Activated CD4-positive, alpha-beta T cell treated with anti-CD3 and anti-CD28 coated beads, Interleukin-2, amount 50 U/mL, for 16 hours (primary cell): ENCODE results near the gene LYPD8.
"Not testable (repeated sequence)": the region's sequence is repeated elsewhere in the genome, so short reads cannot be mapped to it uniquely, and the experiment has no call there.

Experiments
- DNase-seq: peaks from one replicate; pipeline ENCODE4 v3.0.0-alpha.2; 2020

LYPD8 gene, protein sequence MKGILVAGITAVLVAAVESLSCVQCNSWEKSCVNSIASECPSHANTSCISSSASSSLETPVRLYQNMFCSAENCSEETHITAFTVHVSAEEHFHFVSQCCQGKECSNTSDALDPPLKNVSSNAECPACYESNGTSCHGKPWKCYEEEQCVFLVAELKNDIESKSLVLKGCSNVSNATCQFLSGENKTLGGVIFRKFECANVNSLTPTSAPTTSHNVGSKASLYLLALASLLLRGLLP

DNA sequence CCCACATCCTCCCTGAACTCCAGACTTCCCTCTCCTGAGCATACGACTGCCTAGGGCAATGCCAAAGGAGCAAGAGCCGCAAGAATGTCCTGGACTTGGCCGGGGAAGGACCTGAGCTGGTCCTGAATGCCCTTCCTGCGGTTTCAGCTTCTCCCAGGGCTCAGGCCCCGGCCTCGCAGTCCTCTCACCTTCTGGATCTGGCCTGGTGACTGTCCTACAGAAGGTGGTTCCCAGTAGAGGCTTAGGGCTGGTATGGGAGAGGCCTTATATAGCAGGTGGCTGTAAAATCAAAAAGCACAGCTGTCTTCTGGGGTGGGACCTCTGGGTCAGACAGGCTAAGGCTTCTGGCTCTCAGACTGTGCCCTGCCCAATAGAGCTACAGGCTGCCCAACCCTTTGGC lies at the start of gene LYPD8:
Gene LYPD8 (minus strand): TSS at position 243 of the 400 bp plus-strand sequence. CDS start 4,678 bp downstream, outside the sequence.
- DNase-seq: no peak

DNA sequence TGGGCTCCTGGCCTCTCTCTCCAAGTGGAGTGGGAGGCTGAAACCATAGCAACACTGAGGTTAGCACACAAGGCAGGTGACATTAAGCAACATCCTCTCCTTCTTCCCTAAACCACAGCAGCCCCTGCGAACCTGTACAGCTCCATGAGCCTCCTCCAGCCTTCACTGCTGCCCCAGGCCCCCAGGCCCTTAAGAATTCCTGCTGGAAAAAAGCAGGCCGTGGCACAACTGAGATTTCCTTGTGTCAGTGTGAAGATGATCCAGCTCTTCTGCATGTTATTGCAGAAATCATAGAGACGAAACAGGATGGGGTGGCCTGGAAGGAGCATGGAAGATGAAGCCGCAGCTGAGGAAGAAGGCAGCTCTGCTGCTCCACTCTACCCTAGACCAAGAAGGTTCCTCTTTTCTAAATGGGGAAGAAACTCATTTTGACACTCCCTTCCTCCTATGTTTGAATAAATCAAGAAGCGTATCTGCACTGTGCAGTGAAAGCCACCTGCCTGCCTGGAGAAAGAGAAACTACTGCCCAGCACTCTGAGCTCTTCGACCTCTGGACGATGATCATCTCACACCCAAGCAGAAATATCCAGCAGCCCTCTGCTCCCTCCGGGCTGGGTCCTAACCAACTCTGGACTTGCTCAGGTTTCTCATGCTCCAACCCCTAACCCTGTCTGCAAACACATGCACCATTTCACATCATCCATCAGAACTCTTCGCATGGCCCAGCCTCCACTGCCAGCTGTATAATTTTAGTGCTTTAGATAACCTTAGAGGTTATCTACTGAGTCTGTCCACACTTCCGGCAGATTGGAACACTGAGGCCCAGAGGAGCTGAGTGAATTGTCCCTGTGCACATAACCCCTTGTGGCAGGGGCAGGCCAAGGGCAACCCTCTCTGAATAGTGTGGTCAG lies 49.5 kb upstream of the LYPD8 start:
- no peak for DNase-seq

DNA sequence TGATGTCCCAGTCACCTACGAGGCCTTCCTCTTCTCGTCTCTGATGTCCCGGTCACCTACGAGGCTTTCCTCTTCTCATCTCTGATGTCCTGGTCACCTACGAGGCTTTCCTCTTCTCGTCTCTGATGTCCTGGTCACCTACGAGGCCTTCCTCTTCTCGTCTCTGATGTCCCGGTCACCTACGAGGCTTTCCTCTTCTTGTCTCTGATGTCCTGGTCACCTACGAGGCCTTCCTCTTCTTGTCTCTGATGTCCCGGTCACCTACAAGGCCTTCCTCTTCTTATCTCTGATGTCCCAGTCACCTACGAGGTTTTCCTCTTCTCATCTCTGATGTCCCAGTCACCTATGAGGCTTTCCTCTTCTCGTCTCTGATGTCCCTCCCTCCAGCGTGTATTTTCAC lies 47.9 kb upstream of the LYPD8 start:
- DNase-seq: not testable (repeated sequence)

DNA sequence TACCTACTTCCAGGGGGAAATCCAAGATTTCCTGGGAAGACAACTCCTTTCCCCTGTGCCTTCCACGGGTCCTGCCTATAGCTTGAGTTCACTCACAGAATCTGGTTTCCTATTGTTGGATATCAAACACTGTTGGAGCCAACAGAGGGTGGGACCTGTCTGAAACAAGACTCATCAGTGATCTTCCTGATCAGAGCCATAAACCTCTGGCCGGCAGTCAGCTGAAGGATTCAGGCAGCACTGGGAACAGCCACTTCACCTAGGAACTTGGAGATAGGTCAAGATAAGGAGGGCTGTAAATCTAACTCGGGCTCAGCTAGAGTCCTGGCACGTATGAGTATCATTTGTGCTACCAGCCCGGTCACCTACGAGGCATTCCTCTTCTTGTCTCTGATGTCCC lies 46.9 kb upstream of the LYPD8 start:
- DNase-seq: no peak

DNA sequence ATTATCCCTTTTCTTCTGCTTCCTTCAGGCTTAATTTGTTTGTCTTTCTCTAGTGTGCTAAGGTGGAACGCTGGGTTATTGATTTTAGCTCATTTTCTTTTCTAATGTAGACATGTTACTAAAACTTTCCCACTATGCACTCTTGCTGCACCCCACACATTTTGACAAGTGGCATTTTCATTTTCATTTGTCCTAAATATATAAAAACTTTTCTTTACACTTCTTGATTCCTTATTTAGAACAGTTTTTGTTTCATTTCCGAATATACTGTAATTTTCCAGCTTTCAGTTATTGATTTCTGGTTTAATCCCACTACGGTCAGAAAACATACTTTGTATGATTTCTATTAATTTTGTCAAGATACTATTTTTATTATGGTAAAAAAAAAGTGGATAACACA lies 44.9 kb upstream of the LYPD8 start:
- DNase-seq: no peak

DNA sequence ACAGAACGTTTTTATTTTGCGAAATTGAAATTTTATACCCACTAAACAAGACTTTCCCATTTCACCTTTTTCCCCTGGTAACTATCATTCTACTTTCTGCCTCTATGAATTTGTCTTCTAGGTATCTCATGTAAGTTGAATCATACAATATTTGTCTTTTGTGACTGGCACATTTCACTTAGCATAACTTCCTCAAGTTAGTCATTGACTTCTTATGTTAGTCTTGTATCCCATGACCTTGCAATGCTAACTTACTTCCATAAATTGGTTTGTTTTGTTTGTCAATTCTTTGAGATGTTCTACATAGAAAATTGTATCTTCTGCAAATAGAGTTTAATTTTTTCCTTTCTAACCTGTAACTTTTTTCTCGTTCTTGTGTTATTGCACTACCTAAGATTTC lies 43.2 kb upstream of the LYPD8 start:
- DNase-seq: no peak

DNA sequence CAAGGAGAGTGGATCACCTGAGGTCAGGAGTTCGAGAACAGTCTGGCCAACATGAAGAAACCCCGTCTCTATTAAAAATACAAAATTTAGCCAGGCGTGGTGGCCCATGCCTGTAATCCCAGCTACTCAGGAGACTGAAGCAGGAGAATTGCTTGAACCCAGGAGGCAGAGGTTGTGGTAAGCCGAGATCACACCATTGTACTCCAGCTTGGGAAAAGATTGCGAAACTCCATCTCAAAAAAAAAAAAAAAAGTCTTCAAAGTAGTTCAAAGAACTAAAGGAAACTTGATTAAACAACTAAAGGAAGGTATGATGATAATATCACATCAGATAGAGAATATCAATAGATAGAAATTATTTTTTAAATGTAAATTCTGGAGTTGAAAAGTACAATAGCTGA lies 39.1 kb upstream of the LYPD8 start:
- not testable (repeated sequence) for DNase-seq

DNA sequence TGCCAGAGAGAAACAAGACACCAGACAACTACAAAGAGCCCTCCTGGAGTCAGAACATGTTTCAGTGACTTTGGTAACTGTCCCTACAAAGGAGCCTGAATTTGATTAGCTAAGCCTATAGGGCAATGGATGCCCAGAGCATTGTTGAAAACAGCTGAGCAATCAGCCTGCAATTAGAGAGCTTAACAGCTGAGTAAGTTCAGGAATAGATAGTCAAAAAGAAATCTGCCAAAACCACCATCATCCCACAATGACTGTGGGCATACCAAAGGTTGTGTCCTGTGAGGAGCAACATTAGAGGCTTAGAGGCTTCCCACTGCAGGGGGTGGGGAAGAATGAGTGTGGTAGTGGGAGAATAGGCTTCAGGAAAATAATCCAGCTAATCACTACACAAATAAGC lies 38.0 kb upstream of the LYPD8 start:
- DNase-seq: peak; percentile 90

DNA sequence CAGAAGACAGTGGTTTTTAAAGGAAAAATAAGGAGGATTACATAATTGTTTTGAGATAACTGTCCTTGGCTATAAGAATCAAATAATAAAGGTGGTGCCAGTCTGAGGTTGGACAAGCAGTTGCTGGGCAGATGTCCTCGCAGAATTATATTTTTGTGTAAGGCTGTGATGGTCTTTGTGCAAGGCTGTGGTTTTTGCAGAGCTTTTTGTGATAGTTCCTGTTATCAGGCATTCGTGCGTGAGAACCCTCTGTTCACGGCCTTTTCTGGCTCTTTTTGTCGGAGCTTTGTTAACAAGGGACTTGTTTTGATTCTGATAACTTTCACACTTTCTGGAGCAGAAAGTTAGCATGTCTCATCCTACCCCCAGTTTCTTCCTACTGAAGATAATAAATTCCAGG lies 36.8 kb upstream of the LYPD8 start:
- DNase-seq: no peak

DNA sequence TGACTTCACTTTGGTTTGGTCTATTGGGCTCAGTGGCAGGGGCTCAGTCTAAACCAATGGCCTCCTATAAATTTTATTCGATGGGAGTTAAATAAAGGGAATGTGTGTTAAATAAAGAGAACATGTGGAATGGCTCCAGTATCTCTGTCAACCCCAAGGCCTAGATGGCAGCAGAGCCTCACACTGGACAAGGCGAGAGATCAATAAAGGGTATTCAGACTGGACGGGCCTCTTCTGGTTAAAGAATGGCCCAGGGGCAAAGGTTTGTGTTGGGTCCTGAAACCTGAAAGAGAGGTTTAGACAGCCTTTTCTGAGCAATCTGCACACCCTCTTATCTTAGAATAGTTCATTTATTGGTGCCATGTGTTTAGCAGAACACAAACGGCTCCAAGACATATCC lies 35.5 kb upstream of the LYPD8 start:
- DNase-seq: no peak

DNA sequence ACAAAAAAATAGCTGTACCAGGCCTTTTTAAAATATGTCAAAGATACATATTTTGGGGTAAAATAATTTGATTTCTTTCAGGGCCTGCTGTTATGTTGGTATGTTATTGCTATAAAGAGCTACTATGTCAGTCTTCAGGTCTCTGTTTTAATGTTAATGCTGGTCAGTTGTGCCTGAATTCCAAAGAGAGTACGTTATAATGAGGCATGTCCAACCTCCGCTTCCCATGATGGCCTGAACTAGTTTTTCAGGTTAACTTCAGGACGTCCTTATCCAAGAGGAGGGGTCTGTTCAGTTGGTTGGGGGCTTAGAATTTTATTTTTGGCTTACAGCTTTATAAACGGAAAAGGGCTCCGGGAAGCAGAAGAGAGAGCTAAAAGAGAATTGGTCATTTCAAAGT lies 34.9 kb upstream of the LYPD8 start:
- DNase-seq: no peak

DNA sequence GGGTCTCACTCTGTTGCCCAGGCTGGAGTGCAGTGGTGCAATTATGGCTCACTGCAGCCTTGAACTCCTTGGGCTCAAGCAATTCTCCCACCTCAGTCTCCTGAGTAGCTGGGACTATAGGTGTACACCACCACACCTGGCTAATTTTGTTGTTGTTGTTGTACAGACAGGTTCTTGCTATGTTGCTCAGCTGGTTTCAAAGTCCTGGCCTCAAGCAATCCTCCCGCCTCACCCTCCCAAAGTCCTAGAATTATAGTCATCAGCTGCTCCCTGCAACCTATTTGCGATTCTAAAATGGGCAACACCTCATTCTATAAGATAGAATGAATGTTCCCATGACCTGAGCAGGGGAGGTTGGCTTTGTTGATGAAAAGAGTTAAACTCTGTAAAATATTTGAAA lies 33.8 kb upstream of the LYPD8 start:
- DNase-seq: not testable (repeated sequence)

DNA sequence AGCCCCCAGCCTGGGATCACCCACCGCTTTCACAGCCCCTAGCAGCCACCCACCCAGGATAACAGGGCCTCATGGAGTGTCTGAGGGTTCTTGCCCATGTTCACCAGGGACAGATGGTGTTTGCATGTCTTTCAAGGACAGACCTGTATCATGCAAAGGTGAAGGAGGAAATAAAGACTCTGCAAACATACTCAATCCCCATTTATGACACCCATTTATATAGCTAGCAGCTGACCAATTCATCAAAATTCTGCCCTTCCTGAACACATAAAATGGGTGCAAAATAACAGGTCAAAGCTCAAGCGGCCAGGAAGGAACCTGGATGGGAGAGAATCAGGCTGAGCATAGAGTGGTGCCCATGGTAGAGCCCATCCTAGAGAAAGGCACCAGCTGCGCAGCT lies 32.8 kb upstream of the LYPD8 start:
- DNase-seq: no peak

DNA sequence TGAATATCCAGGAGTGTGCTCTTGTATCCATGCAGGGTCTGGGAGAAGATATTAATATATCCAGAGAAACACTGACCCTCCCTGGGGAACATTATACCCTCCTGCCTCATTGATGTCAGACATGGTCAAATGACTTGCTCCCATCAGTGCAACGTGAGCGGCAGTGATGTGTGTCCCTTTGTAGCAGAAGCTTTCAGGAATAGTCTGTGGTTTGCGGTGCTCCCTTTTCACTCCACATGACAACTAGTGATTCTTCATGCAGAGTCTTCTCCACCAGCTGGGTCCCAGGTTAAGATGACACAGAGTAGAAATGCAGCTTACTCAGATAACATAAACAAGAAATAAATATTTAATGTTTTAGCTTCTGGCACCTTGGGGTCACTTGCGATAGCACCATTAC lies 31.9 kb upstream of the LYPD8 start:
- DNase-seq: no peak

DNA sequence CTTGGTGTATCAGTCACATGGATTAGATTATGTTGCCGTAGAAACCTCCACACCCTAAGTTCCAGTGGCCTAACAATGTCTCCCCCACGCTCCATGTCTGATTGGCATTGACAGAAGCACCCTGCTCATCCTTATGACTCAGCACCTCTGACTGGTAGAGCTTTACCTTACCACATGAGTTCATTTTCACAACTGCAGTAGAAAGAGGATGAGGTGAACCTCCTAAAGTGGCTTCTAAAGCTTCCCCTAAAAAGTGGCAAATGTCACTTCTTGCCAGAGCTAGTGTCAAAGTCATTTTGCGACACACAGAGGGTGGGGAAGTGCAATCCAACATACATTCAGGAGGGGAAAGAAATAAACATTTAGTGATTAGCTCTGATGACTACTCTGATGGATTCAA lies 30.6 kb upstream of the LYPD8 start:
- peak; percentile 63 for DNase-seq

DNA sequence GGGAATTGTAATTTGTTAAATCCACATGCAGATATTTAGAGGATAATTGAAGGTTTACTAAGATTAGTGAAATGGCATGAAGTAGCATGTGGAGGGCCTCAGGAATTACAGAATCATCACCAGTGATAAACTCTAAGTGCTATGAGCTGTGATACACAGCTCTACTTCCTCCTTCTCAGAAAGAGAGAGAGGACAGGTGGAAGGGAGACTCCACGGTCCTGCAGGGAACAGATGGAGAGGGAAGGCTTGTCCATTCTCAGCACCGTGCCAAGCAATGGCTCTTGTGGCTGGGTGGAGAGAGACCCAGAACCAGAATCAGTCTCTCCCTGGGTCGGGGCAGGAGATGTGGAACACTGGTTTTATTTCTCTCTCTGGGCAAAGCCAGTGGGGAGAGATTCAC lies 27.8 kb upstream of the LYPD8 start:
- DNase-seq: no peak

DNA sequence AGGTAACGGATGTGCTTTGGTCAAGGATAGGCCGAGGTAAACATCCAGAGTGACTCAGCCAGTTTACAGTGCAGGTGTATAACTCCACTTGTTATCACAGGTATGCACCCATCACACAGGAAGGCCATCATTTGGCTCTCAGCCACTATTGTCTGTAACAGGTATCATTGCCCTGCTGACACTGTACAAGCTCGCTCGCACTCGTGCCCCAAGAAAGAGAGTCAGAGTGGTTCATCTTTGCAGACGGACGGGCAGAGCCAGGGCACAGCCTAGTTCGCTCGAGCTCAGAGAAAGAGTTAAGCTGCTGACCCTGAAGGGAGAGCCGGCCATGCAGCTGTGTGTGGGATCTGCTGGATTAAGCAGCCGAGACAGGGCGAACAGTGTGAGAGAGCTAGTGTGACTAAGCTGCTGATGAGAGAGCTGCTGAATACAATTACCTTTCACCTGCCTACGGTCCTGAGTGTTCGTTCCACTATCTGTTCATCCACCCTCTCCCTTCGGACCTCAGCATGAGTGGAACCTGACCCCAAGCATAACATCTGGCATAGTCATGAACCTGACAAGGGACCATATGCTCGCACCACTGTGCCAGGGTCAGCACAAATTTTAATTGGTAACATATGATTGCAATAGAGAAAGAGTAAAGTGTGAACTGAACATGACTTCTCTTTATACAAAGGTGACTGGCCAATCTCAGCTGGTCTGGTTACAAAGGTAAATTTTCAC lies 27.0 kb upstream of the LYPD8 start:
- DNase-seq: no peak

DNA sequence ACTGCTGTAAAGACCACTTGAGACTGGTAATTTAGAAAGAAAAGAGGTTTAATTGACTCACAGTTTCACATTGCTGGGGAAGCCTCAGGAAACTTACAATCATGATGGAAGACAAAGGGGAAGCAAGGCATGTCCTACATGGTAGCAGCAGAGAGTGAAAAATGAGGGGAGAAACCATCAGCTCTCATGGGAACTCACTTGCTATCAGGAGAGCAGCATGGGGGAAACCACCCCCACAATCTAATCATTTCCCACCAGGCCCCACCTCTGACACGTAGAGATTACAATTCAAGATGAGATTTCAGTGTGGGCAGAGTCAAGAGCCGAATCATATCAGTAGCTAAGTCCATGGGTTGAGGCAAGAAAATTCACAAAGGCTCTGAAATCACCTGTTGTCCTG lies 23.8 kb upstream of the LYPD8 start:
- DNase-seq: no peak

DNA sequence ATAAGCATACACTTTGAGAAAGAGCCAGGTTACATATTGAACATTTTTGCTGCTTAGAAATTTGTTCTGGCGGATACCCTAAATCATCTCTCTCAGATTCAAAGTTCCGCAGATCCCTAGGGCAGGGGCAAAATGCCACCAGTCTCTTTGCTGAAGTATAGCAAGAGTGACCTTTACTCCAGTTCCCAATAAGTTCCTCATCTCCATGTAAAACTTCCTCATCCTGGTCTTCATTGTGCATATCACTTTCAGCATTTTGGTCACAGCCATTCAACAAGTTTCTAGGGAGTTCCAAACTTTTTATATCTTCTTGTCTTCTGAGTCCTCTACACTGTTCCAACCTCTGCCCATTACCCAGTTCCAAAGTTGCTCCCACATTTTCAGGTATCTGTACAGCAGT lies 23.3 kb upstream of the LYPD8 start:
- DNase-seq: no peak

DNA sequence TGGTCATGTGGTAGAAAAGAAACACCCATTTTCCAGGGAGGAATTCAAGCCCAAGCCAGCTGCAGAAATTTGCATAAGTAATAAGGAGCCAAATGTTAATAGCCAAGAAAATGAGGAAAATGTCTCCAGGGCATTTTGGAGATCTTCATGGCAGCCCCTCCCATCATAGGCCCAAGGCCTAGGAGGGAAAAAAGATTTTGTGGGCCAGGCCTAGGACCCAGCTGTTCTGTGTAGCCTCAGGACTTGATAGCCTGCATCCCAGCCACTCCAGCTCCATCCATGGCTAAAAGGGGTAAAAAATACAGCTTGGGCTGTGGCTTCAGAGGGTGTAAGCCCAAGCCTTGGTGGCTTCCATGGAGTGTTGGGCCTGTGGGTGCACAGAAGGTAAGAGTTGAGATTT lies 21.4 kb upstream of the LYPD8 start:
- DNase-seq: no peak

DNA sequence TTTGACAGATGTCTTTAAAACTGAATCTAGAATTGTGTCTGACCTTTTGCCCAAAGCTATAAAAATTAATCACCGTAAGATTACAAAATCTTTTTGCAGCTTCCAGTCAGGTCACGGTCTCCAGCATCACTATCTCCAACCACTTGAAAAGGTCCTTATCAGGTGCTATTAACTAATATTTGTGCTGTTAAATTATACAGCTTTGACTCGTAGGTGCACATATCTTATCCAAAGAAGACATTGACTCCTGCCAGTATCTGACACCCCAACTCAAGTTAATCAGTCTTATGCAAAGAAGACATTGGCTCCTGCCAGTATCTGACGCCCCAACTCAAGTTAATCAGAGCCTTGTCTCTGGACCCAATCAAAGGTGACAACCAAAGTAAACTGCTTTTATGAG lies 19.9 kb upstream of the LYPD8 start:
- no peak for DNase-seq

DNA sequence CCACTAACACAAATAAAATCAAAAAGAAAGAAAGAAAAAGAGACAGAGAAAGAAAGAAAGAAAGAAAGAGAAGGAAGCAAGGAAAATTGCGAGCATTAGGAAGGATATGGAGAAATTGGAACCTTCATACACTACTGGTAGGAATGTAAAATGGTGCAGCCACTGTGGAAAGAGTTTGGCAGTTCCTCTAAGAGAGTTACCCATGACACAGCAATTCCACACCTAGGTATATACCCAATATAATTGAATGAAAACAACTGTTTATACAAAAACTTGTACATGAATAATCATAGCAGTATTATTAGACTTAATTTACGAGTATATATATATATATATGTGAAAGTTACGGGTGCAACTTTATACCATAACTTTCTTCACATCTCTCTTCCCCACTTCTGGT lies 4.1 kb upstream of the LYPD8 start:
- DNase-seq: no peak

DNA sequence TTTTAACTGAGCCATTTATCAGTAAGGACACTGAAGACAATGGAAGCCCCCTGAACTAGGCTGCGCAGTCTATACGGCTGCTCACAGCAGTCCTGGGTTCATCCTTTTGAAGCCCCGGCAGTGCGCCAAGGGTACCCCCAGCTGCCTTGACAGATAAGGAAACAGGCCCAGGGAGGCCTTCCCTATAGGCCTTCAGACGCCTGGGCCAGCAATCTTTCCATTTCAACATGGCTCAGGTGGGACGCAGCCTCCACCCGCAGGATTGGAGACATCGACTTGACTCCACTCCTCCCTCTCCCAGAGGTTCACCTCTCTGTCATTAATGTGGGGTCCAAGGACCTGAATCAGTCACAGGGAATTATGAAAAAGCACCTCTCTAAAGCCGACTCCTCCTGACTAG lies 2.8 kb upstream of the LYPD8 start:
- no peak for DNase-seq

DNA sequence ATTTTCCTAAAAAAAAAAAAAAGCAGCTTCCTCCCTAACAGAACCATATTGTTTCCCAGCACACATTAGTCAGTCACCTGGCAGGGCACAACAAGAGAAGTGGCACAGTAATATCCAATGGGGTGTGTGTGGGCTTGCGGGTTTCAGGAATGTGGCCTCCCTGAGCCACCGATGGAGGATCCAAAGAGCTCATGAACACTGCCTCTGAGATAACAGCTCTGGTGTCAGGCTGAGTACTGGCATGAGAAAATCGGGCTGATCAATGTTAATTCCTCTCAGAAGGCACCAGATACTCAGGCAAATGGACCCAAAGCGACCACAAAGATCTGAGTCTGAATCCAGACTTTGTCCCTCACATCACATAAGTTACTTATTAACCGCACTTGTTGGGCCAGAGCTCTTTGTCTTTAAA lies 2.2 kb upstream of the LYPD8 start:
- DNase-seq: no peak
